AG04449 (cell line): Measurements from ENCODE around the gene SLC25A23.
A peak's percentile ranks its signal among the peaks of the same experiment; 100 is the strongest.

Experiments
- CTCF ChIA-PET: fragments of 350-600 bp; formaldehyde crosslinking; extraction: SDS; loops from one replicate; lab custom pipeline; 2021; ENCODE audit warnings: antibody characterized with exemption; lab: Yijun Ruan, JAX
- POLR2A ChIA-PET: fragments of 400-600, 350-600 bp; formaldehyde crosslinking; extraction: SDS; loops from one replicate; lab custom pipeline; 2020; ENCODE audit warnings: antibody characterized with exemption, inconsistent platforms; lab: Yijun Ruan, JAX
- DNase-seq: peaks from one replicate; pipeline ENCODE4 v3.0.0-alpha.2; 2010; ENCODE audit warnings: low read depth, low spot score
- H3K4me3 ChIP-seq: 2 replicates; pipeline ENCODE4 v1.5.1; 2011; ENCODE audit warnings: low read depth, mild to moderate bottlenecking, control low read depth, low read length
- TF ChIP-seq, protein P1 (sequence below): IDR thresholded peaks from one replicate; pipeline ENCODE4 v1.5.1; 2011; ENCODE audit warnings: mild to moderate bottlenecking, moderate library complexity, low read length, control low read depth, inconsistent platforms; ENCODE audit not compliant: insufficient read depth; ENCODE audit errors: missing control alignments

Gene SLC25A23

DNA sequence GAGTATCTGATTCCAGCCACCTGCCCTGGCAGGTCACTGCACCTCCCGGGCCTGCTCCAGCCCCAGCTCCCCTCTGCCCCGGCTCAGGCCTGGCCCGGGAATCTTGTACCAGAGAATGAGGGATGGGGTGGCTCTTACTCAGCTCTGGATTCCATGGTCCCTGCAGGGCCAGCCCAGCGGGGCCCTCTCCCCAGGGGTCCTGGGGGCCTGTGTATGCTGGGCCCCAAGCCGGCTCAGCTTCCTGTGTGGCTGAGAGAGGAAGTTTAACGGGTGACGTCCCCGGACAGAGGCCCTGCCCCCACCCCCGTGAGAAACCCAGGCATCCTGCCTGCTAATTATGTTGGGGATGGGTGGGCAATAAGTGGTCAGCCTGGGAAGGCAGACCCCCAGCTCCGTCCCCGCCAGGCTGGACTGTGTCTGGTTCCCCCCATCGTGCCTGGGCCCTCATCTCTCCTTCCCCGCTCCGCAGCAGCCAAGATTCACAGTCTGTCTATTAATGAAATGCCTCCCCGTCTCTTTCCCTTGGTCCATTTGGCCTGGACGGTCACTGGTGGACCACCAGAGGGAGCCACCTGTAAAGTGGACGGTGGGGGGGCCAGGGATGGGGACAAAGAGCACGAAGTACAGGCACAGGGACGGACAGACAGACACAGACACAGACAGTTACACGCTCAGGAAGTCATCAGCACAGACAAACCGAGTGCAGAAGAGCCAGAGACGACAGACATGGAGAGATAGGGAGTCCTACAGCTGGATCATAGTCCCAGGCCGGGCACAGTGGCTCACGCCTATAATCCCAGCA is 22.1 kb upstream of the SLC25A23 start, which contains the start of gene DENND1C:
Gene DENND1C, minus strand, starts transcription at position 247 of the 802 bp plus-strand sequence. Its CDS starts 92 bp downstream, at position 155.
- TF ChIP-seq, protein P1, sequence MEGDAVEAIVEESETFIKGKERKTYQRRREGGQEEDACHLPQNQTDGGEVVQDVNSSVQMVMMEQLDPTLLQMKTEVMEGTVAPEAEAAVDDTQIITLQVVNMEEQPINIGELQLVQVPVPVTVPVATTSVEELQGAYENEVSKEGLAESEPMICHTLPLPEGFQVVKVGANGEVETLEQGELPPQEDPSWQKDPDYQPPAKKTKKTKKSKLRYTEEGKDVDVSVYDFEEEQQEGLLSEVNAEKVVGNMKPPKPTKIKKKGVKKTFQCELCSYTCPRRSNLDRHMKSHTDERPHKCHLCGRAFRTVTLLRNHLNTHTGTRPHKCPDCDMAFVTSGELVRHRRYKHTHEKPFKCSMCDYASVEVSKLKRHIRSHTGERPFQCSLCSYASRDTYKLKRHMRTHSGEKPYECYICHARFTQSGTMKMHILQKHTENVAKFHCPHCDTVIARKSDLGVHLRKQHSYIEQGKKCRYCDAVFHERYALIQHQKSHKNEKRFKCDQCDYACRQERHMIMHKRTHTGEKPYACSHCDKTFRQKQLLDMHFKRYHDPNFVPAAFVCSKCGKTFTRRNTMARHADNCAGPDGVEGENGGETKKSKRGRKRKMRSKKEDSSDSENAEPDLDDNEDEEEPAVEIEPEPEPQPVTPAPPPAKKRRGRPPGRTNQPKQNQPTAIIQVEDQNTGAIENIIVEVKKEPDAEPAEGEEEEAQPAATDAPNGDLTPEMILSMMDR, result peak; percentile 44
- no peak within 1 kb of the TSS for H3K4me3 ChIP-seq
- no peak for DNase-seq
- ChIA-PET POLR2A (no interaction called here), CTCF (interaction anchor here (0.7 to 2.6 kb wide), 5 partner anchors 10 to 383 kb away, joined by 3 to 8 read pairs (median 6); no protein-coding TSS in a partner anchor)

DNA sequence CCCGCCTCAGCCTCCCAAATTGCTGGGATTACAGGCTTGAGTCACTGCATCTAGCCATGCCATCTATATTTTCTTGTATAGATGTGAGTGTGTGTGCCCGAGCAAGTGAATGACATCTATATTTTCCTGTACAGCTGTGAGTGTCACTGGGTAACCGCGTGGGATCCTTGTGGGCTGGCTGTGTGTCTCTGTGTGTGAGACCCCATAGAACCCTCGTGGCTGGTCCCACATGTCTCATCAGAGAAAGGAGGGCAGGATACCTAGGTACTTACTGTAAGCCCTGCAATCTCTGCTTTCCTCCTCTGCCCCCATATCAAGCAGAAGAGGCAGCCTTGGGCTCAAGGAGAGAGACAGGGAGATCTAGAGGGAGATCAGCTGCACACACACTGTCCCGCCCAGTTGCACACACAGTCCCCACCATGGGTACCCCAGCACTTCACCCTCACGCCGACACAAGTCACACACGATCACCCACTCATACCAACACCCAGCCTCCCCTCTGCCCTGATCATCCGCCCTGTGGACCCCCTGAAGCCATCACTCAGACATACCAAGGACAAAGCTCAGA is 21.3 kb upstream of the SLC25A23 start:
- H3K4me3 ChIP-seq, result no peak overlapping the region
- POLR2A ChIA-PET, result no interaction called here
- no peak for DNase-seq
- CTCF ChIA-PET, result interaction anchor here (1.2 to 2.6 kb wide), 3 partner anchors 10 to 383 kb away, joined by 6 to 8 read pairs (median 7); no protein-coding TSS in a partner anchor
- TF ChIP-seq, protein P1, result no peak

DNA sequence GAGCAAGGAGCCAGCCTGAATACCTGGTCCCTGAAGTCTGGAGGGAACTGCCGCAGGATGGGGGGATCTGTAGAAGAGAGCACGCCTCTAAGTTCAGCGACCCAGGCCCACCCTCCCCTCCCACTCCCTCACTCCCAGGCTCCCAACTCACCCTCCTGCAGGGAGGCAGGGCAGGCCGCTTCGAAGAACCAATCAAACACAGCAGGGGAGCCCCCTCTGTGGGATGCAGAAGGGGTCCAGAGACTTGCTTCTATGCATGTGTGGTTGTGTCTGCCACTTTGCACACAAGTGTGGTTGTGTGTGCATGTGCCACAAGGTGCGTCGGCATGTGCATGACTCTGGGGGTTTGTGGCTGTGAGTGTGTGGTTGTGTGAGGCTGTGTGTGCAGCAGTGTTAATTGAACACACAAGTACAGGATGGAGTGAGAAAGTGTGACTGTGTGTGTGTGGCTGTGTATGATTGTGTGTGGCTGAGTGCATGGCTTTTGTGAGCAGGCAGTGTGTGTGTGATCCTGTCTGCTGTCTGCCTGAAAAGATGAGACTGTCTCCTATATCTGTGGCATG is 20.3 kb upstream of the SLC25A23 start:
- DNase-seq, result no peak
- POLR2A ChIA-PET, result no interaction called here
- TF ChIP-seq, protein P1, result no peak
- CTCF ChIA-PET, result no interaction called here
- no peak overlapping the region for H3K4me3 ChIP-seq

DNA sequence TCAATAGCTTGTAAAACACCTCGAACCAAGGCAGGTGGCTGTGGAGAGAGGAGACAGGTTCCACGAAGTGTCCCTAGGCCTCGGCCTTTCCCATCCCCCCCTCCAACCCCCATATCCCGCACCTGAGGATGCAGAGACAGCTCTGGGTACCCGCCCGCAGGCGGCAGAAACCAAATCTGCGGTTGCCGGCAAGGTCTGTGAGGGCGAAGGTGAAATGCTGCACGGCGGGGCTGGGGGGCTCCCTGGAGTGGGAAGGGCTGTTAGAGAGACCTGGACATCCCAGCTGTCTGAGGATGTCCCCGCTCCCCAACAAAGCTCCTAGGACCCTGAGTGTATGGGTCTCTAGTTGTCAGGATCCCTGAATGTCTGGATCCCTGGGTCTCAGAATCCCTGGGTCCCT is 19.2 kb upstream of the SLC25A23 start:
- no peak overlapping the region for H3K4me3 ChIP-seq
- ChIA-PET POLR2A (interaction anchor here (0.6 kb wide), 1 partner anchor 101 kb away, joined by 3 read pairs; no protein-coding TSS in a partner anchor), CTCF (no interaction called here)
- TF ChIP-seq, protein P1, result no peak
- DNase-seq, result no peak

DNA sequence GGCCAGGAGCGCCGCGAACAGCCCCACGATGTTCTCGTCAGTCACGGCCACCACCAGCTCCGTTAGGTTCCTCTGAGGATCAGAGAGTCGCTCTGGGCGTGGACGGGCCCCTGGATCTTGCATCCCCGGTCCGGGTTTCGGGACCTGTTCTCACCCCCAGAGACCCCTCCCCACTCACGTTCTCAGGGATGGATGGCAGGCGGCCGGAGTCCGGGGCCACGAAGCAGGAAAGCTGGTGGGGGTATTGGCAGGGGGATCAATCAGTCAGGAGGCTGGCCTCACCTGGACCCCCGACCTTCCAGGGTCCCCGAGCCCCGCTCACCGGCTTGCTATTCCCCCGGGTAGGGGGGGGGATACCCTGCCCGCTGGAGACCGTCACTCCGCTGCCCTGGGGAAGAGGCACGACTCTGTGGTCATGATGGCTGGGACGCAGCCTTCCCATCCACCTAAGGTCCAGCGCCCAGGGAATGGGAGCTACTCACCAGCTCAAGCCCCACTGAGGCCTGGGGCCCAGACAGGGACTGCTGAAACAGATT is 17.4 kb upstream of the SLC25A23 start:
- POLR2A ChIA-PET, result no interaction called here
- CTCF ChIA-PET, result interaction anchor here (0.8 to 1.0 kb wide), 2 partner anchors 12 to 260 kb away, joined by 3 read pairs; no protein-coding TSS in a partner anchor
- TF ChIP-seq, protein P1, result no peak
- H3K4me3 ChIP-seq, result no peak overlapping the region
- DNase-seq, result no peak
